ENCODE data around the gene RNF227.

Gene RNF227

DNA sequence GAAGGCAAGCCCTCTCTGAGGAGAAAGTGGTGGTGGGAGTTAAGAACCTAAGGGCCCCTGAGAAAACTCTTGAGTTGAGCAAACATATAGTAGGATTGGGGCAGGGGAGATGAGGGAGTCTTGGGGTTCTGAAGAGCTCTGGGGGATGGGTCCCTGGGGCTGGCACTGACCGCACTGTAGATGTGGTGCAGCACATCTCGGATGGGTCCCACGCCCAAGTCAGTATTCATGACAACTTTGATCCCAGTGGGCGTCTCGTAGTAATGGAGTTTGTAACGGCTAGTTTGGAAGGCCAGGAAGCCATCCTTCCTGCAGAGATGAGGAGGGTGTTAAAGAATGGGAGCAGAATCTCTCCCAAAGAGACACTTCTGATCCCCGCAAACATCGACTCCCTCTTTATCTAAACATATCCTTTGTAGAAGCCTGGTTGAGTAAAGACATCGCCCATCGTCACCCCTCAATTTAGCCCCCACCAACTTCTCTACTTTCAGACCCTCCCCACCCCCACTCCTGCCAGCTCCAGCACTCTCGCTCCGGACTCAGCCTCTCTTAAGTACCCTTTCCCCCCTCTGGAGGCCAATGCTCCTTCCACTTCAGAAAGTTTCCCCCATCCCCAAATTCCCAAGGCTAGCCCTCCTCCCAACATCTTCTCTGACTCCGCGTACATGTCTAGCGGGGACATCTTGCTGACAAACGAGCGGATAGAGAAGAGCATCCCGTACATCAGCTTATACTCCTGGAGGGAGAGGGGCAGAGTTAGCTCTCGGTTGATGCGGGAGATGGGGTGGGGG lies 14.9 kb upstream of the RNF227 start:
- DNase-seq (ENCODE audit: low spot score): no peak

DNA sequence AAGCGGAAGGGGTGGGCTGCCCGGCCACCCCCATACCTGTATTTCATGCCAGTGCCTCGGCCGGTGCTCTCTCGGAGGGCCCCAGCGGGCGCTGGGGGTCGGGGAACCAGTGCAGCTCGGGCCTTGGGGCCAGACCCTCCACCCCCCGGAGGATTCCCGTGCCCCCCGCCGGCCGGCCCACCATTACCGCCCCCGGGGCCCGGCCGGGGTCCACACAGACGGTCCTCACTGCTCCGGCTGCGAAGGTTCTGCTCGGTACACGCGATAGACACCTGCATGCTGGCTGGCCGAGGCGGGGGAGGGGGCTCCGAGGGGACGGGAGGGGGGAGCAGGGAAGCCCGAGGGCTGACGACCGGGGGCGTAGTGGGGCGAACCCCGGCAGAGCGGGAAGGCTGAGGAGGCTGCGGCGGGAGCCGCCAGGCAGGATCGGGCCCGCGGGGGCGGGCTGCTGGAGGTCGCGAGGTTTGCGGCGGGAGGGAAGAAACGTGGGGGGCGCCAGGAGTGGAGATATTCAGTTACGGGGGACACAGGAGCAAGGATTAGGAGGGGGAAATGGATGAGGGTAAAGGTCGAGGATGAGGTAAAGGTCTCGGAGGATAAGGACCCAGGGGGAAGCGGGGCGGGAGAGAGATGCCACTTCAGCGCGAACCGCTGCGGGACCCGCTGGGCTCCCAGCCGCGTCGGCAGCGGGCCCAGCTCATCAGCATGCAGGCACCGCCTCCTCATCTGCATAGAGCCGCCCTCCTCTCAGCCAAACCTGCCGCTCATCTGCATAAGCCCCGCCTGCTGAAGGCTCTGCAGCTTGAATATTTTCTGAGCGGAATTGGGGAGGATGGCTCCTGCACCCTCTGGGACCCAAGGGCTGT lies 13.3 kb upstream of the RNF227 start, which contains the start of gene KCNAB3:
Gene KCNAB3 (minus strand): TSS at position 699 of the 866 bp plus-strand sequence. CDS start 421 bp downstream, at position 278.
- no peak for DNase-seq (ENCODE audit: low spot score)

DNA sequence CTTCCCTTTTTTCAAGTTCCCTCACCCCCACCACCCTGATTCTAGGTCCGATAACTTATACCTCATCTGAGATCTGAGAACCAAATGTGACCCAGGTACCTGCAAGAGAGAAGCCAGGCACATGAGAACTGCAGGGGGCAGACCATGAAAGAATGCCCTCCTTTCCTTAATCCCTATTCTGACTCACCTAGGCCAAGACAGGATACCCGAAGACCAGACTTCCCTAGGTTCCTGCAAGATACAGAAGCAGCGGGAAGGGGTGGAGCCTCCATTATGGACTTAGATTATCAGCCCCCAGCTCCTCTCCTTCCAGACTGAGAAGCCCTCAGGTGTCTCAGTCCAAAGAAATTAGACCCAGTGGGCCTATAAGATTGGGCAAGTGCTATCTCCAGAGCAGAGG lies 11.5 kb upstream of the RNF227 start:
- no peak for DNase-seq (ENCODE audit: low spot score)

DNA sequence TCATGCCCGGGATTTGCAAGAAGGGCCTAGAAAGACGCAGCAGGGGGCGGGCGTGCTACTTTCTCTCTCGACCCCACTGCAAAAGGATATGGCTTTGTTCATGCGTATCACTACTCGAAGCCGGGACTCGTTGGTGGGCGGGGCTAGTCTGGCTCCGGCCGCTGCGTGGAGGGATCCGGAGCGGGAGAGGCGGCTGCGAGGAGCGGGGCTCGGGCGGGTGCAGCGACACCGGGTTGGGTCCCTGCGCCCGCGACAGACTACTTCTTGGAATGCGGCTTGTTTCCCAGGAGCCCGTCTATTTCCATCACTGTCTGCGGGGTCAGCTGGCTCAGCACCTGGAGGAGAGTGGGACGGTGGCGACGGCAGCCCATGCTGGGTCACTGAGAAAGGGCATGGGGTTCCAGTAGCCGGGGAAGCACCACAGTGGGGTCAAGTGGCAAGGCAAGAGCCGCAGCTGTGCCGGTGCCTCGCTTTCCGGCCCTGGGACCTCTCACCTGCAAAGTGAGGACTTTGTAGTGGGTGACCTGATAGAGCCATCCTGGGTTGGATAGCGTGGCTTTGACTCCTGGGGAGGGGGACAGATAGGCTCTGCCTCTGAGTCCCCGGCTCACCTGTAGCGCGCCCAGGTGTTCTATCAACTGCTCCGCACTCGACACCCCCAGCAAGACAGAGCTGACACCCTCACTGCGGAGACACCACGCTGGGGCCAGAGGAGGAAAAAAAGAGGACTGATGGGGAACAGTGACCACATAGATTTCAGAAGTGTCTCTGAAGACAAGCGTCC lies 6.9 kb upstream of the RNF227 start:
- DNase-seq (ENCODE audit: low spot score): peak; percentile 68

DNA sequence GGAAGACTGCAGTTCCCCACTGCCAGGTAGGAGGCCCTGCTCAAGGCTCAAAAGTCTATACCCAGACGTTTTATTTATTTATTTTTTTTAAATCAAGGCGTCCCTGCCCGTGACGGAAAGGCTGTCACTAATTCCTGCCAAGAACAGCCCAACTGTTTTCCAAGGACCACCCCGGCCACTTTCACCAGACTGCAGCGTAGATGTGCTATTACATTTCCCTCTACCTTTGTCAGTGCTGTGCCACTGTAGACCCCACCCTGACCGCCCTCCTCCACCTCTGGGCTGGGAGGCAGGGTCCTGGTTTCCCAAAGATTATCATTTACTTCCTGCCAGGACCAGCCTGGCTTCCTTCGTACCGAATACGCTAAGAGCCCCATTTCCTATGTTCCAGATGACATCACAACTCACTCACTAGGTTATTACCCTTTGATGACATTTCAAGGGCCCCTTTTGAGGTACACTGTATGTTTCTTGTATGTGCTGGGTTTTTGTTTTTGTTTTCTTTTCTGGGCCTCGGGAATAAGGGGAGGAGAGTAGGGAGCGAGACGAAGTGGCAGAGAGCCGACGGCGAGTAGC lies 6.3 kb upstream of the RNF227 start:
- no peak for DNase-seq (ENCODE audit: low spot score)

DNA sequence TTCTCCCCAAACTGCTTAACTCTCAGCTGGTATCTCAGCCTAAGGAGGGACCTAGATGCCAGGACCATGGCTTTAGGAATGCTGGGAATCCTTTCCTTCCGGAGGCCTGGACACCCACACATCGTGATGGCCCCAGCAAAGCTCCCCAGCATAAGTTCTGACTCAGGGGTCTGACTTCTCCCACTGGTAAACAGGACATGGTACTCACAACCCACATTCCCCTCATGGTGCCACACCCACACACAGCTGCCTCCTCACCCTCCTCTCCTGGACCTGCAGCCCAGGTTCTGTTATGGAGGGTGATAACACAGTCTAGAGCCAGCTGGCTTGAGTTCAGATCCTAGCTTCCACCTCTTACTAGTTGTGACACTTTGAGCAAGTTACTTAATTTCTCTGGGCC lies 719 bp upstream of the RNF227 start:
- DNase-seq (ENCODE audit: low spot score): peak; percentile 69

DNA sequence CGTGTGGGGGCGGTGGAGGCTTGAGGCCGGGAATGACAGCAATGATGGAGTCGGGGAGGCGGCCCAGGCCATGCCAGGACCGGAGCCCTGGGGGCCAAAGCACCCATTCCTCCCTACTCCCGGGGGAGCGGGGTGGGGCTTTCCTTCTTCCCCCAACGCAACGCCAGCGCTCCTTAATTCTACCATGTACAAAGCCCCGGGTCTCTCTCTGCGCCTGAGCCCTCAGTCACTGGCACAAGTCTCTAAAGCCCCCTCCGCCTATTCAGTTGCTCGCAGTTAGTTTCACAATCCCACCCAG lies 245 bp upstream of the RNF227 start:
- DNase-seq (ENCODE audit: low spot score): no peak

DNA sequence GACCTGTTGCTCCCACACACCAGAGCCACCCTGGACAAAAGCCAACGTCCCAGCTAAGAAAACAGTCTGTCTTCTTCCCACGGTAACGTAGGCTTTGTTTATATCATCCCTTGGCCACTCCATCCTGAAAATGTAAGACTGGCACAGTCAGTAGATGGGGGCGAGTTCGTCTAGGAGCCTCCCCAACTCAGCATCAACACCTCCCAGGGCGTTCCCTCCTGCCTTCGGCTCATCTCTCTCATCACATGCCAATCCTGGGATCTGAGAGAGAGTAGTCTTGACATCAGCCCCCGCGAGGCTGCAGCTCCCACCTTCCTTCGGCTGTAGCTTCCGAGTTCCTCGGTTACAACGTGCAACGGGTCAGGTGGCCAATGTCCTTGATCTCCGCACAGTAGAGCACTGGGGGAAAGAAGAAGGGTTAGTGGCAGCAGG lies 894 bp downstream of the RNF227 start:
- DNase-seq (ENCODE audit: low spot score): no peak

DNA sequence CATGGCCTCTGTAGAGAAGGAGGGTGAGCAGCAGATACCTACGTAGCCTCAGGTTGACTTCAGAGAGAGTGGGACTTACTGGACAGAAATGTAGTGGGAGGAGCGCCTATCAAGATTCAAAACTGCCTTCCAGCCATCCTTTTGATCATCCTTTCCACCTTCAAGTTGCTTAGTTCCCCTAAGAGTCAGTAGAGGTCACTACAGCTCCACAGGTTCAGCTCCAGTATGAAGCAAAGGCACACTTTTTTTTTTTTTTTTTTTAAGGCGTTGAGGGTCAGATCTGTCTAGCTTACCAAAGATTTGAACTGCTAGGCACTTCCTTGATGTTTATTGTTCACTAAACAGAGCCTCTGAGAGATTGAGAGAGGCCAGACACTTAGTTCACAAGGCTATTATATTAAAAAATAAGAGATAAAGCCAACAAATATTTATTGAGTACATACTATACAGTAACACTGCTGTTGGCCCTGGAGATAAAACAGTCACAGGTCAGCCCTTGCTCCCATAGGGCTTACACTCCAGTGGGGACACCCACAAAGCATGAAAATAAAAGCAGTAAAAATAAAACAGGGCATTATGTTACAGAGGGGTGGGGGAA lies 3.1 kb downstream of the RNF227 start:
- peak; percentile 87 for DNase-seq (ENCODE audit: low spot score)

DNA sequence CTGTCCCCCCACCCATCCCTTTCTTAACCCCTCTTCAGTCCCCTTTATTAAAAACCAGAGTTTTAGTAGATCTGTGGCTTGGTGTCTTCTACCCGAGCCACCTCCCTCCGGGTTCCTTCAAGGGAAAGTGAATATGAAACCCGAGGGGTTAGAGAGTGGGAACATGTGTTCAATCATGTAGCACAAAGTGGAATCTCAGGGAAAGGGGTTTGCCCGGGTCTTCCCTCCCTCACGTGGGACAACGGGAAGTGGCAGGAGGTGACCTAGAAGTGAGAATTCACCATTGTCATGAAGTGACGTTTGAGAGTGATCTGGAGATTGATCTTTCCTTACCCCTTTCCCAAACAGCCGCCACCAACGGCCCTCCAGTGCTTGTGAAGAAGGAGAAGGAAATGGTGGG lies 5.0 kb downstream of the RNF227 start:
- DNase-seq (ENCODE audit: low spot score): no peak

DNA sequence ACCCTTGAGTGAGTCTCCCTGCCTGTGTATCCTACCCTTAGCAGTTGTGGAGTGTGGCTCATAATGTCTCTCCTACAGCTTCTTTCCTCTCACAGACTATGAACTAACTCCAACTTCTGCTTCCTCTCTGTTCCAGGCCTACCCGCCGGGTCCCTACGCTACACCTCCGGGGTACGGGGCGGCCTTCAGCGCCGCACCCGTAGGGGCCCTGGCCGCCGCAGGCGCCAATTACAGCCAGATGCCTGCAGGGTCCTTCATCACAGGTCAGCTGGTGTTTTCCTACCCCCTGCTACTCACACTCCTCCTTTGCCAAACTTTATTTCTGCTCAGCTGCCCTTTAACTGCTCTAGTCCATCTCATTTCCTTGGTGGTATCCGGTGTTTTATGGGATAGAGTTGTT lies 5.4 kb downstream of the RNF227 start:
- no peak for DNase-seq (ENCODE audit: low spot score)

DNA sequence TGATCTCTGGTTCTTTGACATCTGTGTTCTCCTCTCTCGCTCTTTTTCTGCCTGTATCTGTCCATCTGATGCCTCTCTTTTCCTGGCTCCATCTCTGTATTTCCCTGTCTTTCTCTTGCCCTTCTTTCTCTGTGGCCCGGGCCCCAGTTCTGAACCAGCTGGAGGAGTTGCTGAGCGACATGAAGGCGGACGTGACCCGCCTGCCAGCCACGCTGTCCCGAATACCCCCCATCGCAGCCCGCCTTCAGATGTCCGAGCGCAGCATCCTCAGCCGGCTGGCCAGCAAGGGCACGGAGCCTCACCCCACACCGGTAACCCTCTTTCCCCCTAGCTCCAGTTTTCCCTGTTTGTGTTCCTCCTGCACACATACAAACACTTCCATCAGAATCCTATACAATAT lies 5.8 kb downstream of the RNF227 start:
- DNase-seq (ENCODE audit: low spot score): no peak

DNA sequence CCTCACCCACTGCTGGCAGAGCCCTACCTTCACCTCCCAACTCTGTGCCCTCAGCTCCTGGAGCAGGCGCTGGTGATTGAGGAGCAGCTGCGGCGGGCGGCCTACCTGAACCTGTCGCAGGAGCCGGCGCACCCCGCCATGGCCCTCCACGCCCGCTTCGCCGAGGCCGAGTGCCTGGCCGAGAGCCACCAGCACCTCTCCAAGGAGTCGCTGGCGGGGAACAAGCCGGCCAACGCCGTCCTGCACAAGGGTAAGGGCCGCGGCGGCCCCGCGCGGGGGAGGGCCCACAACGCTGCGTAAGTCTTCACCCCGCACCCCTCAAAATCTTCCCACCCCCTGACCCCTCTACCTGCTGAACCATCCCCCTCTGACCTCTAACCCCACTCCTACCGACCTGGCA lies 7.0 kb downstream of the RNF227 start:
- no peak for DNase-seq (ENCODE audit: low spot score)

DNA sequence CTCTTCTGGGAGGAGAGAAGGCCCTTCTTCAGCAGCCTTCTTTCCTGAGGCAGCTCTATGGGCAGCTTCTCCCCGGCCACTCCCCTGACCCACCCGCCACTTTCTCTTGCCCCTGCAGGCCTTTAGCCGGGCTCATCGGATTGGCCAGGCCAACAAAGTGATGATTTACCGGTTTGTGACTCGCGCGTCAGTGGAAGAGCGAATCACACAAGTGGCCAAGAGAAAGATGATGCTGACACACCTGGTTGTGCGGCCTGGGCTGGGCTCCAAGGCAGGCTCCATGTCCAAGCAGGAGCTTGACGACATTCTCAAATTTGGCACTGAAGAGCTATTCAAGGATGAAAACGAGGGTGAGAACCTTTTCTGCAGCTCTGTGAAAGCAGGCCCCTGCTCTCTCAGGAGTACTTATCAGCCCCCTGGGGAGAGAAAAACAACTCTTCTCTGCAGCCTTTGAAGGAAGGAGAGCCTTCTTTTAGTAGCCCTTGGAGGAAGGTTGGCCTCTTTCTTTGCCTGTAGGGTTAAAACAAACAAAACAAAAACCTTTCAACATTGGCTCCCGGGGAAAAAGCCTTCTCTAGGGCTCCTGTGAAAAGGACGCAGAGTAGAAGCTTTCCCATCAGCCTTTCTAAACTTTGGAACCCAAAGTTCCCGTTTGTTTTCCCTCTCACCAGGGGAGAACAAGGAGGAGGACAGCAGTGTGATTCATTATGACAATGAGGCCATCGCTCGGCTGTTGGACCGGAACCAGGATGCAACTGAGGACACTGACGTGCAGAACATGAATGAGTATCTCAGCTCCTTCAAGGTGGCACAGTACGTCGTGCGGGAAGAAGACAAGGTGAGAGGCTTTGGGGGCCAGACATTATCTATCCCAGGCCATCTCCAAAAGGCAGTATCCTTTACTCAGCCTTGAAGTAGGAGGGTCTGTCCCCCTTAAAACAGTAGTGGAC lies 12.7 kb downstream of the RNF227 start:
- DNase-seq (ENCODE audit: low spot score): no peak

DNA sequence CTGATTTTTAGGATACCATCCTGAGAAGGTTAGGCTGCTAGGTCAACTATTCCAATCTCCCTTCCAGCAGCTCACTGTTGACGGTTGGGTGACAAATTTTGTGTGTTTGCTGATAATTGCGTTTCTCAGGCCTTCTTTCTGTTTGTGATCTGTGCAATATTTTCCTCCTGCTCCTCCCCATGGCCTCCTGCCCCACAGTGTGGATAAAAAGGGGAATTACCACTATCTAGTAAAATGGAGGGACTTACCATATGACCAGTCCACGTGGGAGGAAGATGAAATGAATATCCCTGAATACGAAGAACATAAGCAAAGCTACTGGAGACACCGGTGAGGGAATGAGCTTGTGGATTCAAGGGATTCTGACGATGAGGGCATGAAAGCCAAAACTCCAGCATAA lies 18.3 kb downstream of the RNF227 start:
- peak; percentile 45 for DNase-seq (ENCODE audit: low spot score)

DNA sequence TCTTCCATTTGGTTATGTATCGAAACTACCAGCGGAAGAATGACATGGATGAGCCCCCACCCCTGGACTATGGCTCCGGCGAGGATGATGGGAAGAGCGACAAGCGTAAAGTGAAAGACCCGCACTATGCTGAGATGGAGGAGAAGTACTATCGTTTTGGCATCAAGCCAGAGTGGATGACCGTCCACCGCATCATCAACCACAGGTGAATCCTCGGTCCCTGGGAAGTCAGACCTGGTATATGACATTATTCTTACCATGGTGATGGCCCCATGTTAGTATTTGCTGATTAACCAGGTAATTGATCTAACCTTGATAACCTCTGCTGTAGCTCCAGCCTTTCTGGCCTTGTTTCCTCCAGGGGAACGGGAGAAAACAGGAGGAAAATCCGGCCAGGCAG lies 19.0 kb downstream of the RNF227 start:
- DNase-seq (ENCODE audit: low spot score): no peak

DNA sequence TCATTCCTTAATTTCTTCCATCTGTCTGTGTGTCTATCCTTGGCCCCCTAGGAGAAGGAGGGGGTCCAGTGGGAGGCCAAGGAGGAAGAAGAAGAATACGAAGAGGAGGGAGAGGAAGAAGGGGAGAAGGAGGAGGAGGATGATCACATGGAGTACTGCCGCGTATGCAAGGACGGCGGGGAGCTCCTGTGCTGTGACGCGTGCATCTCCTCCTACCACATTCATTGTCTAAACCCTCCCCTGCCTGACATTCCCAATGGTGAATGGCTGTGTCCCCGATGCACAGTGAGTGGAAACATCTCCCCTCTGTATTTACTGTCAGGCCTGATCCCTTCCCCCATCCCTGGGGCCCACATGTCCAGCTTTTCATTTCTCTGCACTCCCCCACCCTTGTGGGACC lies 21.2 kb downstream of the RNF227 start:
- no peak for DNase-seq (ENCODE audit: low spot score)

DNA sequence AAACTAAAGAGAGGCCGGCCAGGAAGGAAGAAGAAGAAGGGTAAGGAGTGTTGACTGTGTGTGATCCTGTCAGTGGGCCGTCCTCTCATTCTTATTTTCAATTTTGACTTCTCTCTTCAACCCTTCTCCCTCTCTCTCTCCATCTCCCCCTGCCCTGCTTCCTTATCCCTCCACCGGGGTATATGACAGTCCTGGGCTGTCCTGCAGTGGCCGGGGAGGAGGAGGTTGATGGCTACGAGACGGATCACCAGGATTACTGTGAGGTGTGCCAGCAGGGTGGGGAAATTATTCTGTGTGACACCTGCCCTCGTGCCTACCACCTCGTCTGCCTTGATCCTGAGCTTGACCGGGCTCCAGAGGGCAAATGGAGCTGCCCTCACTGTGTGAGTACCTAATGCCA lies 21.9 kb downstream of the RNF227 start:
- no peak for DNase-seq (ENCODE audit: low spot score)

DNA sequence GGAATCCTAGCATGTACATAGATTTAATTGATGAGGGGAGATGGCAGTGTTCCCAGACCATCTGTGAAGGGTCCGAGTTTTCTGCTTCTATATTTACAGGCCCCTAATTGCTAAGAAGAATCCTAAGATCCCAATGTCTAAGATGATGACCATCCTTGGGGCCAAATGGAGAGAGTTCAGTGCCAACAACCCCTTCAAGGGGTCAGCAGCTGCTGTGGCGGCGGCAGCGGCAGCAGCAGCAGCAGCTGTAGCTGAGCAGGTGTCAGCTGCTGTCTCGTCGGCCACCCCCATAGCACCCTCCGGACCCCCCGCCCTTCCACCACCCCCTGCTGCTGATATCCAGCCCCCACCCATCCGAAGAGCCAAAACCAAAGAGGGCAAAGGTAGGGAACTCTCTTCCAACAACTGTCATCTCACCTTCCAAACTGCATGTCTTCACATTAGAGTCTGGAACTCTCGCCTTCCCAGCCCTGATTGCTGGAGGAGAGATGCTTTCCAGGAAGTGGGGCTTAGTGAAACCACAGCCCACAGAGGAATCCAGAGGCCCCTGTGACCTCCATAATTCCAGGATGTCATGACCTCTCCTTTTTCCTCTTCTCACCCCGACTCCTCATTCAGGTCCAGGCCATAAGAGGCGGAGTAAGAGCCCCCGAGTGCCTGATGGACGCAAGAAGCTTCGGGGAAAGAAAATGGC lies 22.8 kb downstream of the RNF227 start:
- no peak for DNase-seq (ENCODE audit: low spot score)

All from hematopoietic multipotent progenitor cell treated with erythropoietin and hydrocortisone succinate and interleukin-3 and kit ligand, for 17 days (in vitro differentiated cells).